Stimulated activated naive CD8-positive, alpha-beta T cell treated with anti-CD3 and anti-CD28 coated beads, Interleukin-15, amount 100 ng/mL, for 72 hours (primary cell): ENCODE data around the gene STK4.

ENCODE experiments used
- ATAC-seq: fragments of 150-1000 bp; cut with Tn5 transposase; 2 replicates; pipeline ENCODE4 v1.10.0; 2021; ENCODE audit warnings: mild to moderate bottlenecking, moderate library complexity
- DNase-seq, 2 donors: peaks; one replicate each; pipeline ENCODE4 v3.0.0; 2021 to 2022
- H3K27ac Mint-ChIP-seq, 2 donors: one replicate each; pipeline ENCODE4 v1.8.0; 2022; ENCODE audit warnings: mild to moderate bottlenecking in 2 of 2, mixed read lengths in 2 of 2, moderate library complexity in 2 of 2
- H3K27me3 Mint-ChIP-seq: one replicate; pipeline ENCODE4 v1.8.0; 2022; ENCODE audit warnings: mixed read lengths
- H3K4me1 Mint-ChIP-seq: one replicate; pipeline ENCODE4 v1.8.0; 2022; ENCODE audit warnings: mild to moderate bottlenecking, mixed read lengths
- H3K4me3 Mint-ChIP-seq, 2 donors: one replicate each; pipeline ENCODE4 v1.8.0; 2022; ENCODE audit warnings: mild to moderate bottlenecking in 2 of 2, mixed read lengths in 2 of 2, moderate library complexity in 1 of 2
- H3K9me3 Mint-ChIP-seq, 2 donors: one replicate each; pipeline ENCODE4 v1.8.0; 2022; ENCODE audit warnings: mixed read lengths in 2 of 2

STK4 gene

GRCh38 chr20:45044601-45045000 is 78.3 kb downstream of the STK4 start:
- Mint-ChIP-seq H3K27ac (no peak overlapping the region), H3K4me1 (peaks cover 71% of the 10 kb centered on the region), H3K9me3 (no peaks in the 10 kb centered on the region), H3K27me3 (no peaks in the 10 kb centered on the region), H3K4me3 (no peak overlapping the region)
- DNase-seq = no peak
- no peak for ATAC-seq

- no peak for ATAC-seq
- Mint-ChIP-seq H3K9me3 (no peaks in the 10 kb centered on the region), H3K4me1 (peaks cover 64% of the 10 kb centered on the region), H3K27me3 (no peaks in the 10 kb centered on the region), H3K27ac (peak overlapping the region in 1 of 2 donors; percentile 67), H3K4me3 (no peak overlapping the region)
- DNase-seq = no peak
These were observed 81.3 kb downstream of the STK4 start for GRCh38 chr20:45047581-45048119.

- peak overlapping the region; percentile 55 to 62 for H3K4me3 Mint-ChIP-seq
- peaks cover 64% of the 10 kb centered on the region for H3K4me1 Mint-ChIP-seq
- H3K27me3 Mint-ChIP-seq = no peaks in the 10 kb centered on the region
- H3K27ac Mint-ChIP-seq = peak overlapping the region; percentile 40 to 67
- ATAC-seq = no peak
- no peaks in the 10 kb centered on the region for H3K9me3 Mint-ChIP-seq
- DNase-seq = no peak
These were observed 83.1 kb downstream of the STK4 start for GRCh38 chr20:45049438-45049837.

- peak overlapping the region; percentile 23 to 40 for H3K27ac Mint-ChIP-seq
- ATAC-seq (peak; percentile 87), DNase-seq (peak; percentile 30 to 50)
- H3K9me3 Mint-ChIP-seq = no peaks in the 10 kb centered on the region
- H3K4me1 Mint-ChIP-seq = peaks cover 68% of the 10 kb centered on the region
- H3K4me3 Mint-ChIP-seq = peak overlapping the region; percentile 55 to 62
- no peaks in the 10 kb centered on the region for H3K27me3 Mint-ChIP-seq
These were observed 83.7 kb downstream of the STK4 start for GRCh38 chr20:45049904-45050471.

- Mint-ChIP-seq H3K4me1 (peaks cover 82% of the 10 kb centered on the region), H3K4me3 (peak overlapping the region; percentile 9 to 33), H3K9me3 (no peaks in the 10 kb centered on the region), H3K27me3 (no peaks in the 10 kb centered on the region), H3K27ac (peak overlapping the region; percentile 28 to 70)
- DNase-seq (no peak), ATAC-seq (peak; percentile 57)
These were observed 85.1 kb downstream of the STK4 start for GRCh38 chr20:45051204-45052060.

- H3K27me3 Mint-ChIP-seq = no peaks in the 10 kb centered on the region
- no peaks in the 10 kb centered on the region for H3K9me3 Mint-ChIP-seq
- peak overlapping the region; percentile 29 to 40 for H3K4me3 Mint-ChIP-seq
- ATAC-seq (peak; percentile 75), DNase-seq (peak in 1 of 2 donors; percentile 40)
- peaks cover 90% of the 10 kb centered on the region for H3K4me1 Mint-ChIP-seq
- peak overlapping the region; percentile 12 to 70 for H3K27ac Mint-ChIP-seq
These were observed 86.6 kb downstream of the STK4 start for GRCh38 chr20:45052698-45053429.

- DNase-seq (no peak), ATAC-seq (peak; percentile 47)
- peak overlapping the region; percentile 12 to 70 for H3K27ac Mint-ChIP-seq
- H3K4me3 Mint-ChIP-seq = peak overlapping the region in 1 of 2 donors; percentile 40
- H3K27me3 Mint-ChIP-seq = no peaks in the 10 kb centered on the region
- H3K9me3 Mint-ChIP-seq = no peaks in the 10 kb centered on the region
- peaks cover 90% of the 10 kb centered on the region for H3K4me1 Mint-ChIP-seq
These were observed 87.4 kb downstream of the STK4 start for GRCh38 chr20:45053430-45054351.

- DNase-seq (no peak), ATAC-seq (no peak)
- no peak overlapping the region for H3K4me3 Mint-ChIP-seq
- no peaks in the 10 kb centered on the region for H3K9me3 Mint-ChIP-seq
- no peaks in the 10 kb centered on the region for H3K27me3 Mint-ChIP-seq
- peaks cover 88% of the 10 kb centered on the region for H3K4me1 Mint-ChIP-seq
- peak overlapping the region; percentile 64 to 74 for H3K27ac Mint-ChIP-seq
These were observed 88.7 kb downstream of the STK4 start for GRCh38 chr20:45055056-45055455.

GRCh38 chr20:45056473-45057173 is 90.3 kb downstream of the STK4 start:
- Mint-ChIP-seq H3K9me3 (no peaks in the 10 kb centered on the region), H3K27ac (peak overlapping the region in 1 of 2 donors; percentile 1), H3K4me1 (peaks cover 93% of the 10 kb centered on the region), H3K27me3 (no peaks in the 10 kb centered on the region), H3K4me3 (no peak overlapping the region)
- DNase-seq = no peak
- ATAC-seq = no peak

GRCh38 chr20:45058168-45058850 is 92.0 kb downstream of the STK4 start:
- H3K27me3 Mint-ChIP-seq = no peaks in the 10 kb centered on the region
- H3K27ac Mint-ChIP-seq = peak overlapping the region in 1 of 2 donors; percentile 61
- peak overlapping the region in 1 of 2 donors; percentile 21 for H3K4me3 Mint-ChIP-seq
- H3K9me3 Mint-ChIP-seq = no peaks in the 10 kb centered on the region
- peaks cover 88% of the 10 kb centered on the region for H3K4me1 Mint-ChIP-seq
- DNase-seq (no peak), ATAC-seq (no peak)

GRCh38 chr20:45059022-45059728 is 92.9 kb downstream of the STK4 start:
- Mint-ChIP-seq H3K27ac (peak overlapping the region; percentile 61), H3K4me1 (peaks cover 88% of the 10 kb centered on the region), H3K27me3 (no peaks in the 10 kb centered on the region), H3K9me3 (no peaks in the 10 kb centered on the region), H3K4me3 (peak overlapping the region in 1 of 2 donors; percentile 21)
- ATAC-seq = peak; percentile 58
- no peak for DNase-seq

- Mint-ChIP-seq H3K4me3 (no peak overlapping the region), H3K9me3 (no peaks in the 10 kb centered on the region), H3K27ac (no peak overlapping the region), H3K4me1 (peaks cover 91% of the 10 kb centered on the region), H3K27me3 (no peaks in the 10 kb centered on the region)
- DNase-seq = no peak
- no peak for ATAC-seq
These were observed 94.0 kb downstream of the STK4 start for GRCh38 chr20:45060294-45060693.

- Mint-ChIP-seq H3K4me1 (peaks cover 86% of the 10 kb centered on the region), H3K27ac (no peak overlapping the region), H3K4me3 (no peak overlapping the region), H3K9me3 (no peaks in the 10 kb centered on the region), H3K27me3 (no peaks in the 10 kb centered on the region)
- DNase-seq = no peak
- ATAC-seq = peak; percentile 82
These were observed 94.9 kb downstream of the STK4 start for GRCh38 chr20:45061244-45061643.
